ENCODE results near the gene ICA1L. TPM values are rescaled to one million over a fixed set of nuclear protein-coding genes. Genes with fewer than 3 reads are reported as not detected.
"Not testable (repeated sequence)": the region's sequence is repeated elsewhere in the genome, so short reads cannot be mapped to it uniquely, and the experiment has no call there.

Gene ICA1L
- polyA plus RNA-seq, 1 experiment = 2.4 TPM

DNA sequence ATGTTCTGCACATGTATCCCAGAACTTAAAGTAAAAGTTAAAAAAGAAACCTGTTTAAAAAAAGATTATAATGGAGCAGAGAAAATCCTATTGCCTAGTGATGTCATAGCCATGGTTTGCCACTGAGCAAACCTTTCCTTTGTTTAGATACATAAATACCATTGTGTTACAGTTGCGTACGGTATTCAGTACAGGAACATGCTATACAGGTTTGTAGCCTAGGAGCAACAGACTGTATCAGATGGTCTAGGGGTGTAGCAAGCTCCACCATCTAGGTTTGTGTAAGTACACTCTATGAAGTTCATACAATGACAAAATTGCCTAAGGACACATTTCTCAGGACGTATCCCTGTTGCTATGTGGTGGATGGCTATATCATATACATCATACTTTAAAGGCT, 13.0 kb downstream of the ICA1L start:
- no peaks in the 10 kb centered on the region for H3K27me3 ChIP-seq (ENCODE audit: control insufficient read depth, insufficient read depth, low read length)
- DNase-seq (ENCODE audit: low read depth) = no peak
- TF ChIP-seq, protein P1, sequence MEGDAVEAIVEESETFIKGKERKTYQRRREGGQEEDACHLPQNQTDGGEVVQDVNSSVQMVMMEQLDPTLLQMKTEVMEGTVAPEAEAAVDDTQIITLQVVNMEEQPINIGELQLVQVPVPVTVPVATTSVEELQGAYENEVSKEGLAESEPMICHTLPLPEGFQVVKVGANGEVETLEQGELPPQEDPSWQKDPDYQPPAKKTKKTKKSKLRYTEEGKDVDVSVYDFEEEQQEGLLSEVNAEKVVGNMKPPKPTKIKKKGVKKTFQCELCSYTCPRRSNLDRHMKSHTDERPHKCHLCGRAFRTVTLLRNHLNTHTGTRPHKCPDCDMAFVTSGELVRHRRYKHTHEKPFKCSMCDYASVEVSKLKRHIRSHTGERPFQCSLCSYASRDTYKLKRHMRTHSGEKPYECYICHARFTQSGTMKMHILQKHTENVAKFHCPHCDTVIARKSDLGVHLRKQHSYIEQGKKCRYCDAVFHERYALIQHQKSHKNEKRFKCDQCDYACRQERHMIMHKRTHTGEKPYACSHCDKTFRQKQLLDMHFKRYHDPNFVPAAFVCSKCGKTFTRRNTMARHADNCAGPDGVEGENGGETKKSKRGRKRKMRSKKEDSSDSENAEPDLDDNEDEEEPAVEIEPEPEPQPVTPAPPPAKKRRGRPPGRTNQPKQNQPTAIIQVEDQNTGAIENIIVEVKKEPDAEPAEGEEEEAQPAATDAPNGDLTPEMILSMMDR (IDR thresholded peaks at IDR 0.05; ENCODE audit: insufficient read depth, low read depth, low read length) = no peak
- H3K4me3 ChIP-seq (ENCODE audit: low read depth, low read length) = no peak overlapping the region
- no peaks in the 10 kb centered on the region for H3K36me3 ChIP-seq (ENCODE audit: control insufficient read depth, insufficient read depth, low read length)
- ChIA-PET CTCF (no interaction called here), POLR2A (no interaction called here)

DNA sequence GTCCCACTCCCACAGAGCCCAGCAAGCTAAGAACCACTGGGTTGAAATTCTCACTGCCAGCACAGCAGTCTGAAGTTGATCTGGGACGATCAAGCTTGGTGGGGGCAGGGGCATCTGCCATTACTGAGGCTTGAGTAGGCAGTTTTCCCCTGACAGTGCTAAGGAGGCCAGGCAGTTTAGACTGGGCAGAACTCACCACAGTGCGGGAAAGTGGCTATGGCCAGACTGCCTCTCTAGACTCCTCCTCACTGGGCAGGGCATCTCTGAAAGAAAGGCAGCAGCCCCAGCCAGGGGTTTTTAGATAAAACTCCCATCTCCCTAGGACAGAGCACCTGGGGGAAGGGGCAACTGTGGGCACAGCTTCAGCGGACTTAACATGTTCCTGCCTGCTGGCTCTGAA, 22.2 kb downstream of the ICA1L start:
- CTCF ChIA-PET = interaction anchor here (0.5 to 1.6 kb wide), 2 partner anchors 12 to 33 kb away, joined by 4 read pairs; no protein-coding TSS in a partner anchor
- H3K27me3 ChIP-seq (ENCODE audit: control insufficient read depth, insufficient read depth, low read length); H3K36me3 ChIP-seq (ENCODE audit: control insufficient read depth, insufficient read depth, low read length); H3K4me3 ChIP-seq (ENCODE audit: low read depth, low read length); DNase-seq (ENCODE audit: low read depth); POLR2A ChIA-PET: not testable (repeated sequence)

DNA sequence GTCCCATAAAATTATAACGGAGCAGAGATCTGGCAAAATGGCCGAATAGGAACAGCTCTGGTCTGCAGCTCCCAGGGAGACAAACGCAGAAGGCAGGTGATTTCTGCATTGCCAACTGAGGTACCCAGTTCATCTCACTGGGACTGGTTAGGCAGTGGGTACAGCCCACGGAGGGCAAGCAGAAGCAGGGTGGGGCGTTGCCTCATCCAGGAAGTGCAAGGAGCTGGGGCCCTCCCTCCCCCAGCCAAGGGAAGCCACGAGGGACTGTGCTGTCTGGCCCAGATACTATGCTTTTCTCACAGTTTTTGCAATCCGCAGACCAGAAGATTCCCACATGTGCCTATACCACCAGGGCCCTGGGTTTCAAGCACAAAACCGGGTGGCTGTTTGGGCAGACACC, 22.8 kb downstream of the ICA1L start:
- ChIA-PET CTCF (interaction anchor here (0.5 to 1.6 kb wide), 2 partner anchors 13 to 33 kb away, joined by 4 read pairs; no protein-coding TSS in a partner anchor), POLR2A (no interaction called here)
- H3K4me3 ChIP-seq (ENCODE audit: low read depth, low read length) = no peak overlapping the region
- TF ChIP-seq, protein P1 (IDR thresholded peaks at IDR 0.05; ENCODE audit: insufficient read depth, low read depth, low read length) = no peak
- DNase-seq (ENCODE audit: low read depth) = no peak
- no peaks in the 10 kb centered on the region for H3K27me3 ChIP-seq (ENCODE audit: control insufficient read depth, insufficient read depth, low read length)
- no peaks in the 10 kb centered on the region for H3K36me3 ChIP-seq (ENCODE audit: control insufficient read depth, insufficient read depth, low read length)

DNA sequence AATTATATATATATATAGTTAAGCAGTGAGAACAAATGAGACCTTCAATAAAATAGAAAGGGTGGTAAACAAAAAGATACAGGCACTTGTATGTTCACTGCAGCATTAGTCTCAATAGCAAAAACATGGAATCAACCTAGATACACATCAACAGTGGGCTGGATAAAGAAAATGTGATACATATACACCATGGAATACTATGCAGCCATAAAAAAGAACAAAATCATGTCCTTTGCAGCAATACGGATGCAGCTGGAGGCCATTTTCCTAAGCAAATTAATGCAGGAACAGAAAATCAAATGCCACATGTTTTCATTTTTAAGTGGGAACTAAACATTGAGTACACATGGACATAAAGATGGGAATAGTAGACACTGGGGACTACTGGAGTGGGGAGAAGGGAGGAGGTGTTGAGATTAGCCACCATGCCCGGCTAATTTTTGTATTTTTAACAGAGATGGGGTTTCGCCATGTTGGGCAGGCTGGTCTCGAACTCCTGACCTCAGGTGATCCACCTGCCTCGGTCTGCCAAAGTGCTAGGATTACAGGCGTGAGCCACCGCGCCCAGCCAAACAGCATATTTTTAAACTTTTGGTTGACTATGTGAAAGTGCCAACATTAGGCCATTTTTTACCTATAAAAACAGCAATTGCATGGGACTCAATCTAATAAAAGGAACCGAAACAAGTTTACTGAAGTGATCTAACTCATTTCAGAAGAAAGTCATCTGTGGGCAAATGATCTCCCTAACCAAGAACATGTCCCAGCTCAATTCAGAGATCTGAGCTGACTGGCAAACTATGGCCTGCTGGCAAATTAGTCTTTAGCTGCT, 23.7 kb downstream of the ICA1L start:
- H3K4me3 ChIP-seq (ENCODE audit: low read depth, low read length) = no peak overlapping the region
- TF ChIP-seq, protein P1 (IDR thresholded peaks at IDR 0.05; ENCODE audit: insufficient read depth, low read depth, low read length) = no peak
- ChIA-PET CTCF (interaction anchor here (1.6 kb wide), 1 partner anchor 14 kb away, joined by 4 read pairs; no protein-coding TSS in a partner anchor), POLR2A (no interaction called here)
- DNase-seq (ENCODE audit: low read depth) = no peak
- H3K27me3 ChIP-seq (ENCODE audit: control insufficient read depth, insufficient read depth, low read length) = no peaks in the 10 kb centered on the region
- no peaks in the 10 kb centered on the region for H3K36me3 ChIP-seq (ENCODE audit: control insufficient read depth, insufficient read depth, low read length)

DNA sequence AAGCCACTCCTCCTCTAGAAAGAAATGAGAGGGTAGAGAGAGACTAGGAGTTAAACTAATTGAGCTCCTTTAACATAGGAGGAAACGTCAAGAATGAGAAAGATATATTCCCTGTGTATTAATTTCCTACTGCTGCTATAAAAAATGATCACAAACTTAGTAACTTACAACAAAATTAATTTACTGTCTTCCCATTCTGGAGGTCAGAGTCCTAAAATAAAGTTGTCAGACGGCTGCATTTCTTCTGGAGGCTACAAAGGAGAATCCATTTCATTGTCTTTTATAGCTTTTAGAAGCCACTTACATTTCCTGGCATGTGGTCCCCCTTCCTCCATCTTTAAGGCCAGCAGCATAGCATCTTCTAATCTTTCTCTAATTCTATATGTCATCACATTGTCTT, 26.9 kb downstream of the ICA1L start:
- DNase-seq (ENCODE audit: low read depth) = no peak
- TF ChIP-seq, protein P1 (IDR thresholded peaks at IDR 0.05; ENCODE audit: insufficient read depth, low read depth, low read length) = no peak
- POLR2A ChIA-PET = no interaction called here
- no peaks in the 10 kb centered on the region for H3K27me3 ChIP-seq (ENCODE audit: control insufficient read depth, insufficient read depth, low read length)
- CTCF ChIA-PET = interaction anchor here (0.6 kb wide), 1 partner anchor 67 kb away, joined by 3 read pairs; the partner anchor contains the start of gene WDR12
- no peak overlapping the region for H3K4me3 ChIP-seq (ENCODE audit: low read depth, low read length)
- no peaks in the 10 kb centered on the region for H3K36me3 ChIP-seq (ENCODE audit: control insufficient read depth, insufficient read depth, low read length)
